Astrocyte of the spinal cord (primary cell): ENCODE results near the gene NAMPT.
A peak's percentile ranks its signal among the peaks of the same experiment; 100 is the strongest.

Source experiments
- DNase-seq: peaks from one replicate; pipeline ENCODE4 v3.0.0; 2011; ENCODE audit warnings: low read depth, low spot score
- H3K4me3 ChIP-seq: 2 replicates; pipeline ENCODE4 v1.5.1; 2011; ENCODE audit warnings: low read depth, mild to moderate bottlenecking, low read length, moderate library complexity
- CTCF ChIP-seq: IDR thresholded peaks from 2 replicates; pipeline ENCODE4 v1.5.1; 2012; ENCODE audit warnings: low read depth, mild to moderate bottlenecking, low read length, inconsistent platforms
- in situ Hi-C: cut with HindIII; loops from 2 replicates; pipeline ENCODE4 v1.10.0; 2017; ENCODE audit warnings: low sequenced_read_pairs

NAMPT gene

DNA sequence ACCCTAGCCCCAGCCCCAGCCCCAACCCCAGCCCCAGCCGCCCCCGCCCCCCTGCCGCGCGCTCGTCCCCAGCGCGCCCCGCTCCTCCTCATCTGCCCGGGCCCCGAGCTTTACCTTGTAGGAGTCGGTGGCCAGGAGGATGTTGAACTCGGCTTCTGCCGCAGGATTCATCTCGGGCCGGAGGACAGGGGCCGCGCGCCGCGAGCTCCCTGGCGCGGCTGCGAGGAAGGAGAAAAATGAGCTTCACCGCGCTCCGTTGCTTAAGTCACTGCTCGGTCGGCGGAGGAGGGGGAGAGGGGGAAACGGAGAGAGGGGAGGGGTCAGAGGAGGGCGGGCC is at the start of gene NAMPT:
TSS of gene NAMPT (minus strand) at position 270 of the 337 bp plus-strand sequence. CDS start at position 171, 99 bp downstream.
- TF ChIP-seq CTCF, result no peak

GRCh38 chr7:106332201-106332600 is 47.4 kb upstream of the NAMPT start:
- no peak for TF ChIP-seq CTCF
- in situ Hi-C loops, result no loop called here
- no peak for DNase-seq
- H3K4me3 ChIP-seq, result no peak overlapping the region

More for the DNA sequence above, at the start of gene NAMPT:
- peak within 1 kb of the TSS; percentile 82 for H3K4me3 ChIP-seq
- in situ Hi-C loops, result no loop called here
- DNase-seq, result no peak

DNA sequence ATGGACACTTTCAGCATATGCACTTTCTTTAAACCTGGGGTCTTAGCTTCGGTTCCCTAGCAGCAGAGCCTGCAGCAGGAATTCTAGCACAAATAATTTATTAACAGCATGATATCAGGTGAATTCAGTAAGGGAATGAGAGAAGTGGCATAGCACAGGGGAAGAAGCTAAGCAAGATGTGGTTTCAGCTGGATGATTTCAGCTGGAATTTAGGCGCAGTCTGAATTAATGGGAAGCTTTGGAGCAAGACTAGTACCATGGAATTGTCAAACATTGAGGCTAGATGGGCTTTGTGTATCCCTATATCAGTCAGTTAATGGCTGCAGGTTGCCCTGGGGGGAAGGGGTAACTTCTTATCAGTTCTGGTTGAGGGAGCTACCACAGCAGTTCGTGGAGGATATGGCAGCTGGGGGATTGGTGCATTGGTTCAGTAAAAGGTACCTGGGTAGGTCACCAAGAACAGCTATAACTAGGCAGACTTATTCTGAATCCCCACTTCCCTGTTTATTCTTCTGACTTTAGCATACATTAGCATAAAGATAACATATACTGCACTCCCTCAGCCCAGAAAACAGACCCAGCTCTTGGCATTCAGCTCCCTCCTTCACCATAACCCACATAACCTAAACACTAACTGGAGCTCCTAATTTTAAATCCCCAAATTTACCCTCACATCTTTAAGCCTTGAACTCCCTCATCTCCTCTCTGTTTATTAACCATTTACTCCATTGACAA is 46.8 kb upstream of the NAMPT start:
- H3K4me3 ChIP-seq, result no peak overlapping the region
- DNase-seq, result no peak
- in situ Hi-C loops, result no loop called here
- TF ChIP-seq CTCF, result no peak

GRCh38 chr7:106329971-106330733 is 45.4 kb upstream of the NAMPT start:
- peak; percentile 72 for DNase-seq
- TF ChIP-seq CTCF, result no peak
- no peak overlapping the region for H3K4me3 ChIP-seq
- in situ Hi-C loops, result no loop called here

DNA sequence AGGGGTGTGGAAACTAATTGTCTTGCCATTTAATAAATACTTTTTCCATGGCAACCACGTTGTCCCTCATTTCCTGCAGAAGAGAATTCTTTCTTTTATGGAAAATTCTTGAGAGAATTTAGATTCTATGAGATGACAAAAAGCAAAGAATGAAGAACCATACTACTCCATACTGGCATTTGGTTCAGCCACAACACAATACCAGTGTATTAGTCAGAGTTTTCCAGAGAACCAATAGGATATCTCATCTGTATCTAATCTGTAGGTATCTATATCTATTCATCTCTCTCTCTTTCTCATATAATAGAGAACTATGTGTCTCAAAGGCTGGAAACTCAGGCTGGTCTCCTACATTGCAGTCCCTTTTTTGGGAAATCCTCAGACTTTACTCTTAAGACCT is 44.6 kb upstream of the NAMPT start:
- no peak overlapping the region for H3K4me3 ChIP-seq
- in situ Hi-C loops, result no loop called here
- TF ChIP-seq CTCF, result no peak
- DNase-seq, result peak; percentile 18

DNA sequence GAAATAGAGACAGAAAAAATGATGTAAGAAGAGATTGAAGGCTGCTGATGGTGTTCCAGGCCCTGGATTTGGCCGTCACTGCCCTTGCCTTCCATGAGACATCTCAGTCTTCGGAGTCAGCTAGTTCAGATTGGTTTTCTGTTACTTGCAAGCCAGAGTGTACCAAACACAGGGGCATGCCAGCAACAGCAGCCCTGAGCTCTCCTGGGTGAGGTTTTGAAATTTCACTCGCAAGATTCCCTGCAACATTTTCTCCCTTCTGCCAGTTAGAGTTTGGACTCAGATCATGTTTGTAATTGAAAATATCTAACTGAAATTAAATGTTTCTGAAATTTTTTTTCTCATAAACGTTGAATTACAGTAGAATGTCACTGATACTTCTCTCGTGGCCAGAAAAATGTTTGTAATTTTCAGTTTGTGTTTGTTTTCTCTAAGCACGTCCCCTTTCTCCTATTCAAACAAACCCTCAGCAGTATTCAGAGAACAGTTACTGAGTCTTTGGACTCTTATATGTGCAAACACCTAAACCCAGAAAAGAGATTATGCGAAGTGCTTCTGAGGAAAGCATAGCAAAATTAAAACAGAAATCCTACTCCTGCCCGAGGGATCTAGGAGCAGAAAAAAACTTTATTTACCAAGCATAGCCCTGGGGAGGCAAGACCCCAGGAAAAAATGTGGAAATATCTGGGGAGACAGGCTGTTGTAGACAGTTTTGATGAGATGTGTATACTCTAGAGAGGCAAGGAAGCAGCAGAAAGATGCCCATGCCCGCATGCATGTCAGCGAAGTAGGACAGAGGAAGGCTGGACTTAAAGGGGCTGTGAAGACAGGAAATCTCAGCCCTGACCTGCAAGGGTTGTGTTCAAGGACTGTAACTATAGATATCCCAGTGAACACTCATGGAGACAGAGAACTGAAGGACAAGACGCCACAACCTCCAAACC is 43.0 kb upstream of the NAMPT start:
- no peak overlapping the region for H3K4me3 ChIP-seq
- no peak for DNase-seq
- in situ Hi-C loops, result no loop called here
- TF ChIP-seq CTCF, result no peak
